Karpas-422 (cell line): ENCODE results near the gene TMEM256. TPM values are rescaled to one million over a fixed set of nuclear protein-coding genes. Genes with fewer than 3 reads are reported as not detected.
A peak's percentile ranks its signal among the peaks of the same experiment; 100 is the strongest.

Experiments
- DNase-seq: peaks from one replicate; pipeline ENCODE4 v3.0.0-alpha.2; 2015
- H2AFZ ChIP-seq: fragments of 200-600 bp; sonication (generic); 2 replicates; pipeline ENCODE4 v1.6.1; 2014; ENCODE audit warnings: antibody characterized with exemption, low read length, mixed read lengths
- H3K27ac ChIP-seq: fragments of 200-600 bp; sonication (generic); 2 replicates; pipeline ENCODE4 v1.5.1; 2014; ENCODE audit warnings: mild to moderate bottlenecking, low read length, moderate library complexity
- H3K27me3 ChIP-seq: fragments of 200-600 bp; sonication (generic); 2 replicates; pipeline ENCODE4 v1.6.1; 2014; ENCODE audit warnings: low read length, mixed read lengths
- H3K36me3 ChIP-seq: fragments of 200-600 bp; sonication (generic); 2 replicates; pipeline ENCODE4 v1.6.1; 2014; ENCODE audit warnings: low read length, mixed read lengths; ENCODE audit not compliant: insufficient read depth
- H3K4me1 ChIP-seq: fragments of 200-600 bp; sonication (generic); 2 replicates; pipeline ENCODE4 v1.6.1; 2014; ENCODE audit warnings: mild to moderate bottlenecking, low read length, mixed read lengths
- H3K4me2 ChIP-seq: fragments of 200-600 bp; sonication (generic); 2 replicates; pipeline ENCODE4 v1.6.1; 2014; ENCODE audit warnings: low read length, low read depth, mild to moderate bottlenecking; ENCODE audit not compliant: poor library complexity, severe bottlenecking
- H3K4me3 ChIP-seq: fragments of 200-600 bp; sonication (generic); 2 replicates; pipeline ENCODE4 v1.5.1; 2014; ENCODE audit warnings: mild to moderate bottlenecking, antibody characterized with exemption, low read length, mixed read lengths
- H3K79me2 ChIP-seq: fragments of 200-600 bp; sonication (generic); 2 replicates; pipeline ENCODE4 v1.6.1; 2014; ENCODE audit warnings: mild to moderate bottlenecking, low read length, mixed read lengths
- H3K9ac ChIP-seq: fragments of 200-600 bp; sonication (generic); 2 replicates; pipeline ENCODE4 v1.6.0; 2014; ENCODE audit warnings: low read length
- H3K9me2 ChIP-seq: fragments of 200-600 bp; sonication (generic), shearing (Covaris generic); replicated peaks from 2 replicates; pipeline ENCODE4 v1.6.0; 2014; ENCODE audit warnings: mild to moderate bottlenecking, low read length, moderate library complexity; ENCODE audit not compliant: insufficient read depth
- H3K9me3 ChIP-seq: fragments of 300-700, 200-600 bp; sonication (generic); 2 replicates; pipeline ENCODE4 v1.6.1; 2014; ENCODE audit warnings: low read length, mixed read lengths
- H4K20me1 ChIP-seq: fragments of 200-600 bp; sonication (generic); 2 replicates; pipeline ENCODE4 v1.6.1; 2014; ENCODE audit warnings: mild to moderate bottlenecking, antibody characterized with exemption, low read length, low read depth; ENCODE audit not compliant: insufficient read depth
- total RNA-seq: library from RNA; depleted of rRNA; stranded (reverse); fragments of >200 nt; shearing (Covaris generic); gene quantifications from 2 replicates; pipeline ENCODE4 v1.2.3, GENCODE V29; 2014; ENCODE audit warnings: low replicate concordance

The TMEM256 gene
- total RNA-seq, 1 experiment from 2014 or later = 330 TPM

DNA sequence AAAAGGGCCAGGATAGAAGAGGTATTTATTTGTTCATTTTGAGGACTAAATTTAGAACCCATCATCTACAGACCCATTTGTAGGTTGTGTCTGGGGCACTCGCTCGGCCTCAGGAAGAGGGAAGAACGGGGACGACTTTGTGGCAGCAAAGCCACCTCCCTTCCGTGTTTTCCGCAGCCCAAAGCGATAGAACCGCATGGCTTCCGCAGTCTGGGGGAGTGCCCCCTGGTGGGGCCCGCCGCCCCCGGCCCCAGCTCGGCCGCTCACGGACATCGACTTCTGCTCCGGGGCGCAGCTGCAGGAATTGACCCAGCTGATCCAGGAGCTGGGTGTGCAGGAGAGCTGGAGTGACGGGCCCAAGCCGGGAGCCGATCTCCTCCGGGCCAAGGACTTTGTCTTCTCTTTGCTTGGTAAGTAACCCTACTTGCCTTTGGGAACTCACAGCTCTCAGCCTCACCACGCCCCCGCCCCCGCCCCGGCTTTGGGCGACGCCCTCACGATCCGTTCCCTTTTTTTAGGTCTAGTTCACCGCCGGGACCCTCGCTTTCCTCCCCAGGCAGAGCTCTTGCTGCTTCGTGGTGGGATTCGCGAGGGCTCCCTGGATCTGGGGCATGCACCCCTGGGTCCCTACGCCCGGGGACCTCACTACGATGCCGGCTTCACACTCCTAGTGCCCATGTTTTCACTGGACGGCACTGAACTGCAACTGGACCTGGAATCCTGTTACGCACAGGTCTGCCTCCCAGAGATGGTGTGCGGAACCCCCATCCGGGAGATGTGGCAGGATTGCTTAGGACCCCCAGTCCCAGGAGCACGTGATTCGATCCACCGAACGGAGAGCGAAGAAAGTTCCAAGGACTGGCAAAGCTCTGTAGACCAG, 32.0 kb upstream of the TMEM256 start:
- Histone ChIP-seq H4K20me1 (peaks cover 9% of the 10 kb centered on the region; the same call in 1 of the 2 replicates), H3K36me3 (no peaks in the 10 kb centered on the region), H3K9me3 (no peaks in the 10 kb centered on the region), H3K79me2 (0 out of 2 replicates have a peak, but pooled peaks cover 4% of the 10 kb centered on the region), H2AFZ (peak overlapping the region; percentile 47; the same call in 1 of the 2 replicates), H3K4me2 (peak overlapping the region; percentile 86), H3K9ac (peak overlapping the region; percentile 73), H3K27me3 (no peaks in the 10 kb centered on the region), H3K4me3 (peak overlapping the region; percentile 75), H3K9me2 (no peaks in the 10 kb centered on the region), H3K4me1 (peaks cover 25% of the 10 kb centered on the region), H3K27ac (no peak overlapping the region)
- DNase-seq = peak; percentile 84

DNA sequence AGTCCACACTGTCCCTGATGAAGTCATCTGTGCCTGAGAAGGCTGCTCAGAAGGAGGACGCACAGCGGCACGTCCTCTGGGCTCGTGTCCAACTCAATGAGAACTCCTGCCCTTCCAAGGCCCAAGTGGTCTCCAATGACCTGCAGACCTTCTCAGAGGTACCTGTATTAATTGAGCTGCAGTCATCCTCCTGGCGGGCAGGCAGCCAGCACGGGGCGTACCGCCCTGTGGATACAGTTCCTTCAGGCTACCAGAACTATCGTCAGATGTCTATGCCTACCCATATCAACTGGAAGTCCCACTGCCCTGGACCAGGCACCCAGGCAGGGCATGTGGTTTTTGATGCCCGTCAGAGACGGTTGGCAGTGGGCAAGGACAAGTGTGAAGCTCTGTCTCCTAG, 28.4 kb upstream of the TMEM256 start:
- no peak overlapping the region for H3K27ac ChIP-seq
- H3K9ac ChIP-seq = no peak overlapping the region
- no peaks in the 10 kb centered on the region for H3K36me3 ChIP-seq
- 0 out of 2 replicates have a peak, but pooled peaks cover 4% of the 10 kb centered on the region for H3K79me2 ChIP-seq
- peaks cover 12% of the 10 kb centered on the region for H3K4me1 ChIP-seq
- H4K20me1 ChIP-seq = 0 out of 2 replicates have a peak, but pooled peaks cover under 1% of the 10 kb centered on the region
- H3K9me2 ChIP-seq = no peaks in the 10 kb centered on the region
- no peak overlapping the region for H2AFZ ChIP-seq
- no peak for DNase-seq
- no peaks in the 10 kb centered on the region for H3K9me3 ChIP-seq
- no peak overlapping the region for H3K4me2 ChIP-seq
- no peaks in the 10 kb centered on the region for H3K27me3 ChIP-seq
- no peak overlapping the region for H3K4me3 ChIP-seq

DNA sequence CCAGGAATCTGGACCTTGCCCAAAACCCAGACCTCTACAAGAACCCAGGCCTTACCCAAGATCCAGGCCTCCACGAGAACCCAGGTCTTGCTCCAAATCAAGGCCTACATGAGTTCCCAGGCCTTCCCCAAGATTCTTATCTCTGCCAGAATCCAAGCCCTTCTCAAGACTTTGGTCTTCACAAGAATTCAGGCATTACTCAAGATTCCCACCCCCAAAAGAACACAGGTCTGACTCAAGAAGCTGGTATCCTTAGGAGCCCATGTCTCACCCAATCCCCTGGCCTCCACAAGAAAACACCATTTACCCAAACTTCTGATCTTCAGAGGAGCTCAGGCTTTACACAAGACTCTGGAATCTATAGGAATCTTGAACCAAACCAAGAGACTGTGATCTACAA, 27.3 kb upstream of the TMEM256 start:
- no peaks in the 10 kb centered on the region for H3K9me3 ChIP-seq
- 0 out of 2 replicates have a peak, but pooled peaks cover 2% of the 10 kb centered on the region for H3K79me2 ChIP-seq
- no peaks in the 10 kb centered on the region for H3K9me2 ChIP-seq
- H3K36me3 ChIP-seq = no peaks in the 10 kb centered on the region
- H3K4me3 ChIP-seq = no peak overlapping the region
- peaks cover 3% of the 10 kb centered on the region for H3K4me1 ChIP-seq
- H3K27ac ChIP-seq = no peak overlapping the region
- no peaks in the 10 kb centered on the region for H4K20me1 ChIP-seq
- H3K4me2 ChIP-seq = no peak overlapping the region
- no peak overlapping the region for H2AFZ ChIP-seq
- H3K9ac ChIP-seq = no peak overlapping the region
- H3K27me3 ChIP-seq = no peaks in the 10 kb centered on the region
- no peak for DNase-seq

DNA sequence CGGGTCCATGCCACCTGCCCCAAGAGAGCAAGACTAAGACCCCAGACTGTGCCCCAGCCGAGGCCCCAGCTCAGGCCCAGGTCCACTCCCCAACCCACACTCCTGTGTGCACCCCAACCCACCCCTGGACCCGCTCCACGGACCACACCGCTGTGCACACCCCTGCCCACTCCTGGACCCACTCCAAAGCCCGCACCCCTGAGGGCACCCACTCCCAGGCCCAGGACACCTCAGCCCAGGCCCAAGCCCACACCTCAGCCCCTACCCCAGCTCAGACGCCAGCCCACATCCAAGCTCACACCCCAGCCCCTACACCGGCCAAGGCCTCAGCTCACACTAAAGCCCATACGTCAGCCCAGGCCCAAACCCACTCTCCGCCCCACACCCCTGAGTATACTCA, 25.8 kb upstream of the TMEM256 start:
- DNase-seq = no peak
- Histone ChIP-seq H3K9me3 (no peaks in the 10 kb centered on the region), H3K4me3 (no peak overlapping the region), H3K4me1 (no peaks in the 10 kb centered on the region), H3K27me3 (no peaks in the 10 kb centered on the region), H2AFZ (no peak overlapping the region), H3K4me2 (no peak overlapping the region), H3K79me2 (no peaks in the 10 kb centered on the region), H4K20me1 (no peaks in the 10 kb centered on the region), H3K9ac (no peak overlapping the region), H3K36me3 (no peaks in the 10 kb centered on the region), H3K27ac (no peak overlapping the region), H3K9me2 (no peaks in the 10 kb centered on the region)

DNA sequence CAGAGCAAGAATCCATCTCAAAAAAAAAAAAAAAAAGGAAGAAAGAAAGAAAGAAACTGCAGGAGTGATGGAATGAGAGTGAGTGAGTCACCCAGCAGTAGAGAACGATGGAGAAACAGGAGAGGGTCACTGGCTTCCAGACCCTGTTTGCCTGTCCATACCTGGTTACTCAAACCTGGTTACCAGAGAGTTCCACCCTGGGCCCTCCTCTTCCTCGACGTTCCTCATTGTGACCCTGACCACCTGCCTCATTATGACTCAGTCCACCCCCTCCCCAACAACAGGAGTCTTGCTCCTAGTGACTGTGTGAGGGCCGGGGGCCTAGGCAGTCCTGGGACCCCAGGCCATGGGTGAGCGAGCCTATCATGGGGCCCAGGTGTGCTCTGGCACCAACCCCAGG, 24.7 kb upstream of the TMEM256 start, which contains the start of gene SPEM3:
TSS of gene SPEM3 (plus strand) at position 301 of the 400 bp plus-strand sequence. CDS start at position 347, 46 bp downstream.
- no peaks in the 10 kb centered on the region for H3K4me1 ChIP-seq
- no peak within 1 kb of the TSS for H3K9ac ChIP-seq
- H3K36me3 ChIP-seq = no peaks in the 10 kb centered on the region
- H4K20me1 ChIP-seq = no peaks in the 10 kb centered on the region
- H3K9me2 ChIP-seq = no peaks in the 10 kb centered on the region
- no peak within 1 kb of the TSS for H3K27ac ChIP-seq
- no peaks in the 10 kb centered on the region for H3K27me3 ChIP-seq
- H2AFZ ChIP-seq = no peak within 1 kb of the TSS
- H3K79me2 ChIP-seq = no peaks in the 10 kb centered on the region
- no peak within 1 kb of the TSS for H3K4me3 ChIP-seq
- DNase-seq = no peak
- no peaks in the 10 kb centered on the region for H3K9me3 ChIP-seq
- no peak within 1 kb of the TSS for H3K4me2 ChIP-seq

DNA sequence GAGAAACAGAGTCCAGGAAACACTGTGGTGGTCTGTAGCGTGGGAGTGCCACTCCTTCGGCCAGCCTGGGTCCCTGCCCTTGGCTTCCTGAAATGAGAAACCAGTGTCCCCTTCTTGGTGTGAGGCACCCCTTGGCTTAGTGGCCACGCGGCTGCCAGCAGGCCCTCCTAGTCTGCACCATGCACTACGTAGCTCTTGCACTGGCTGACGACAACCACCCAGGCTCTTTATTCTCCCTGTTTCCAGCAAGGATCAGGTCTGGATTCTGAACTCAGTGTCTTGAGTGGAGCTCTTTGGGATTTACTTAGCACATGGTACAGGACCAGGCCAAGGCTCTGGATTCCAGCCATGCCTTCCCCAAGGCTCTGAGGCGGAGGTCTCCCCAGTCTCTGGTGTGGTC, 23.7 kb upstream of the TMEM256 start:
- Histone ChIP-seq H3K4me2 (no peak overlapping the region), H4K20me1 (no peaks in the 10 kb centered on the region)

DNA sequence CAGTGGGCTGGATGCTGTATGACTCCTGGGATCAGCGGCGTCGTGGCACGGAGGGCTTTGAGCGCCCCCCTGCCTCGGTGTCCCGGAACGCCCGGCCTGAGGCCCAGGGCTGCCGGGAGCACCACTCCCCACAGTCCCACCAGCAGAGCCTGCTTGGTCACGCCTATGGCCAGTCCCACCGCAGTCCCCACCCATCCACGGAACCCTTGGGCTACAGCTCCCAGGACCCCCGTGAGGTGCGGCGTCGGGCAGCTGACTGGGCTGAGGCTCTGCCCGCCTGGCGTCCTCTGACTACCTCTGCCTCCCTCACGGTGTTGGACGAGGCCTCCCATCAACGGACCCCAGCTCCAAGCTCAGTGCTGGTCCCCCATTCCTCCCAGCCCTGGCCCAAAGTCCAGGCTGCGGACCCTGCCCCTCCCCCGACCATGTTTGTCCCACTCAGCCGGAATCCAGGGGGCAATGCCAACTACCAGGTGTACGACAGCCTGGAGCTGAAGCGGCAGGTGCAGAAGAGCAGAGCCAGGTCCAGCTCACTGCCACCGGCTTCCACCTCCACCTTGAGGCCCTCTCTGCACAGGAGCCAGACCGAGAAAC, 23.1 kb upstream of the TMEM256 start:
- H3K9ac ChIP-seq = no peak overlapping the region
- no peaks in the 10 kb centered on the region for H3K9me3 ChIP-seq
- H3K4me2 ChIP-seq = no peak overlapping the region
- H3K4me1 ChIP-seq = no peaks in the 10 kb centered on the region
- H3K27me3 ChIP-seq = no peaks in the 10 kb centered on the region
- H3K27ac ChIP-seq = no peak overlapping the region
- no peak overlapping the region for H3K4me3 ChIP-seq
- H4K20me1 ChIP-seq = no peaks in the 10 kb centered on the region
- no peaks in the 10 kb centered on the region for H3K79me2 ChIP-seq
- H3K36me3 ChIP-seq = no peaks in the 10 kb centered on the region
- H2AFZ ChIP-seq = no peak overlapping the region
- no peaks in the 10 kb centered on the region for H3K9me2 ChIP-seq
- DNase-seq = no peak

More for the DNA sequence above, 23.7 kb upstream of the TMEM256 start:
- Histone ChIP-seq H3K36me3 (no peaks in the 10 kb centered on the region), H3K79me2 (no peaks in the 10 kb centered on the region), H3K27me3 (no peaks in the 10 kb centered on the region), H3K27ac (no peak overlapping the region), H3K9ac (no peak overlapping the region), H3K9me3 (no peaks in the 10 kb centered on the region), H3K4me1 (no peaks in the 10 kb centered on the region), H3K4me3 (no peak overlapping the region), H3K9me2 (no peaks in the 10 kb centered on the region), H2AFZ (no peak overlapping the region)
- DNase-seq = no peak

DNA sequence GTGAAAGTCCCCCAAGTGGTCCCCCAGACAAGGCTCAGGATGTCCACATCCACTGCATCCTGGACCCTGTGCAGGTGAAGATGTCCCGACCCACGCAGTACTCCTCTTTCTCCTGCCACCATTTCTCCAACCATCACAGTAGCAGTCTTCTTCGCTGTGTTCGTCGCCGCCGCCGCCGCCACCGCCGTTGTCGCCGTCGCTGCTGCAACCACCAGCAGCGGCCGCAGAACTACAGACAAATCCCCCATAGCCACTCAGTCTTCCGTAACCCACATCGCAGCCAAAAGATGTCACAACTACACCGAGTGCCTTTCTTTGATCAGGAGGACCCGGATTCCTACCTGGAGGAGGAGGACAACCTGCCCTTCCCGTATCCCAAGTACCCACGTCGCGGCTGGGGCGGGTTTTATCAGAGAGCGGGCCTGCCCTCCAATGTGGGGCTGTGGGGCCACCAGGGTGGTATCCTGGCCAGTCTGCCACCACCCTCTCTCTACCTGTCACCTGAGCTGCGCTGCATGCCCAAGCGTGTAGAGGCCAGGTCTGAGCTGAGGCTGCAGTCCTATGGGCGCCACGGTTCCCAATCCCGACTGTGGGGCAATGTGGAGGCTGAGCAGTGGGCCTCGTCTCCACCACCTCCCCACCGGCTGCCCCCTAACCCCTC, 22.4 kb upstream of the TMEM256 start:
- Histone ChIP-seq H4K20me1 (no peaks in the 10 kb centered on the region), H3K4me2 (no peak overlapping the region), H3K9me2 (no peaks in the 10 kb centered on the region), H3K79me2 (no peaks in the 10 kb centered on the region), H3K9me3 (no peaks in the 10 kb centered on the region), H3K36me3 (no peaks in the 10 kb centered on the region), H3K9ac (no peak overlapping the region), H2AFZ (no peak overlapping the region), H3K4me3 (no peak overlapping the region), H3K27me3 (no peaks in the 10 kb centered on the region), H3K4me1 (no peaks in the 10 kb centered on the region), H3K27ac (no peak overlapping the region)
- no peak for DNase-seq
